IPS-20b (cell line): ENCODE measurements around the gene SELENOO.
"Not testable (repeated sequence)": the region's sequence is repeated elsewhere in the genome, so short reads cannot be mapped to it uniquely, and the experiment has no call there.

Experiments used
- H3K27ac ChIP-seq: one replicate; pipeline ENCODE4 v1.5.1; 2013; ENCODE audit warnings: low read length
- H3K27me3 ChIP-seq: 2 replicates; pipeline ENCODE4 v1.6.1; 2013; ENCODE audit warnings: mild to moderate bottlenecking, low read length, inconsistent platforms; ENCODE audit not compliant: insufficient read depth
- H3K36me3 ChIP-seq: 2 replicates; pipeline ENCODE4 v1.6.1; 2013; ENCODE audit warnings: low read depth, mild to moderate bottlenecking, inconsistent platforms, low read length, moderate library complexity; ENCODE audit not compliant: insufficient read depth
- H3K4me1 ChIP-seq: 2 replicates; pipeline ENCODE4 v1.6.1; 2013; ENCODE audit warnings: mild to moderate bottlenecking, control low read depth, inconsistent platforms, low read length, moderate library complexity; ENCODE audit not compliant: insufficient read depth
- H3K4me3 ChIP-seq: 2 replicates; pipeline ENCODE4 v1.5.1; 2013; ENCODE audit warnings: mild to moderate bottlenecking, low read length, inconsistent platforms
- H3K9ac ChIP-seq: 2 replicates; pipeline ENCODE4 v1.6.1; 2013; ENCODE audit warnings: low read depth, mild to moderate bottlenecking, inconsistent platforms, low read length, moderate library complexity
- H3K9me3 ChIP-seq: 2 replicates; pipeline ENCODE4 v1.6.1; 2013; ENCODE audit warnings: mild to moderate bottlenecking, low read depth, low read length, inconsistent platforms; ENCODE audit not compliant: insufficient read depth

SELENOO gene

DNA sequence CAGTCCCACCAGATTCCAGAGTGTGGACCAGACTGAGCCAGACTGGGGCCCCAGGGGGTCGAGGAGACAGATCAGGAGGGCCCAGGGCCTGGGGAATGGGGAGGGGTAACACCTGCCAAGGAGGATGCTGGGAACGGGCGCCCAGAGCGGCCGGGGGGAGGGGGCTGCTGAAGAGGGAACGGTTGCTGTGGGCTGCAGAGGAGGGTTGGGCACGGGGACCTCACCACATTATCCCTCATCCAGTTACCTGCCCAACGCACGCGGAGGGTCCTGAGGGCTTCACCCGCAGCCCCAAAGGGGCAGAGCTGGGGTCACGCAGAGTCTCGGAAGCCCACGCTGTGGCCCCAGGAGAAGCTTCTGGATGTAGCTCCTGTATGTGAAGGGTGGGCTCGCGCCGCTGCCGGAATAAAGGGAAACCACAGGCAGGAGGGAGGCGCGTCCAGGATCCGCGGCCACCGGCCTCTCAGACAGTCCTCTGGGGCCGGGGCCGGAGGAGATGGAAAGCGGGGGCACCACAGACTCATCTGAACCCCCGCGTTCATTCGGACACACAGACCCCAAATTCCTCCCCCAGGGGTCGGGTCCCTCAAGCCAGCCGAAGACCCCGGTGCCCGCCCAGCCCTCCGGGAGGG is 866 bp upstream of the SELENOO start:
- peak overlapping the region; percentile 75 for H3K4me3 ChIP-seq
- H3K9ac ChIP-seq, result peak overlapping the region; percentile 48; the same call in 1 of the 2 replicates
- no peaks in the 10 kb centered on the region for H3K9me3 ChIP-seq
- H3K27me3 ChIP-seq, result peaks cover 7% of the 10 kb centered on the region; the same call in 1 of the 2 replicates
- no peaks in the 10 kb centered on the region for H3K4me1 ChIP-seq
- no peak overlapping the region for H3K27ac ChIP-seq
- H3K36me3 ChIP-seq, result peaks cover 18% of the 10 kb centered on the region

DNA sequence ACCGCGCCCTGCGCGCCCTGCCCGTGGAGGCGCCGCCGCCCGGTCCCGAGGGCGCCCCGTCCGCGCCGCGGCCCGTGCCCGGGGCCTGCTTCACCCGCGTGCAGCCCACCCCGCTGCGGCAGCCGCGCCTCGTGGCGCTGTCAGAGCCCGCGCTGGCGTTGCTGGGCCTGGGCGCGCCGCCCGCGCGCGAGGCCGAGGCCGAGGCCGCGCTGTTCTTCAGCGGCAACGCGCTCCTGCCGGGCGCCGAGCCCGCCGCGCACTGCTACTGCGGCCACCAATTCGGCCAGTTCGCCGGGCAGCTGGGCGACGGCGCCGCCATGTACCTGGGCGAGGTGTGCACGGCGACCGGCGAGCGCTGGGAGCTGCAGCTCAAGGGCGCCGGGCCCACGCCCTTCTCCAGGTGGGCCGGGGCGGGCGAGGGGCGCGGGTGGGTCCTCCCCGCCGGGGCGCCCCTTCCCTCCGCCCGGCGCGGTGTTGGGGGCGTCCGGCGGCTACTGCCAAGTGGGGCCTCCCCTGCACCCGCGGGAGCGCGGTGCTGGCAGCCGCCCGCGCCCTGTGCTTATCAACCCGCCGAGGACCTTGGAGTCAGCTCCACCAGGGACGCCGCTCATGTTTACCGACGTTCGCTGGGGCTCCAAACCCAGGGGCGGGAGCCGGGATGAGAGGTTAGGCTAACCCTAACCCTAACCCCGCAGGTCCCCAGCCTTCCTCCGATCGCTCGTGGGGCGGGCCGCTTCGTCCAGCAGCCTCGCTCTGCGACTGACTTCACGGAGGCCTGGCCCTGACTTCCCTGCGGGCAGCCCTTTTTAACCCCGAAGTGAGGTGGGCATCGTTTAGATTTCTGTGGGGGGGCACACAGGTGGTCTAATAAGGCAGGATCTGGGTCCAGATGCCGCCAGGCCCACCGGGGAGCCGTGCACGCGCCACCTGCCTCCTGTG is 649 bp downstream of the SELENOO start:
- peaks cover 7% of the 10 kb centered on the region; the same call in 1 of the 2 replicates for H3K27me3 ChIP-seq
- H3K9me3 ChIP-seq, result no peaks in the 10 kb centered on the region
- H3K9ac ChIP-seq, result peak overlapping the region; percentile 59; the same call in 1 of the 2 replicates
- H3K4me3 ChIP-seq, result peak overlapping the region; percentile 75
- H3K4me1 ChIP-seq, result no peaks in the 10 kb centered on the region
- H3K27ac ChIP-seq, result no peak overlapping the region
- peaks cover 23% of the 10 kb centered on the region for H3K36me3 ChIP-seq

DNA sequence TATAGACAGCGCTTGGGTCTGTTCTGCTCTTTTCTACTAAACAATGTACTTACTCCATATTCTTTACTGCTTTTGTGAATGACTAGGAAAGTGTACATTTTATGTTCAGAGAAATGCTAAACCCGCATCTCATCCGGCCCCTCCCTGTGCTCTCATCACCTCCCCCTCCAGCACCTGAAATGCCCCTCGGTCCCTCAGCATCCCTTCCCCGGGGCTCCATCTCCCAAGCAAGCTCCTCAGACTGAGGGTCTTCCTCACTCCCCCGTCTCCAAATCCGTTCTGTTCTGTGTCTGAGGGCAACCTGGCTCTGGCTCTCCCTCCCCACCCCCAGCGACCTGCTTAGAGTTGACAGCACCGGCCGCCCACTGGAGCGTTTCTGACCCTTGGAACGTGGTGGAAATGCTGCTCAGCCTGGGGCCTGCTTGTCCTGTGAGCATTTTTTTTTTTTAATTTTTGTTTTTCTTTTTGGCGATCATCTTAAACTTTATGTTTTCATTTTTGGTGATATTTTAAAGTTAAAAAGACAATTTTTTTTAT is 1.4 kb downstream of the SELENOO start:
- Histone ChIP-seq H3K27ac (no peak overlapping the region), H3K9me3 (no peaks in the 10 kb centered on the region), H3K27me3 (peaks cover 7% of the 10 kb centered on the region; the same call in 1 of the 2 replicates), H3K36me3 (peaks cover 23% of the 10 kb centered on the region), H3K4me1 (no peaks in the 10 kb centered on the region), H3K9ac (peak overlapping the region; percentile 59; the same call in 1 of the 2 replicates), H3K4me3 (peak overlapping the region; percentile 75; the same call in 1 of the 2 replicates)

DNA sequence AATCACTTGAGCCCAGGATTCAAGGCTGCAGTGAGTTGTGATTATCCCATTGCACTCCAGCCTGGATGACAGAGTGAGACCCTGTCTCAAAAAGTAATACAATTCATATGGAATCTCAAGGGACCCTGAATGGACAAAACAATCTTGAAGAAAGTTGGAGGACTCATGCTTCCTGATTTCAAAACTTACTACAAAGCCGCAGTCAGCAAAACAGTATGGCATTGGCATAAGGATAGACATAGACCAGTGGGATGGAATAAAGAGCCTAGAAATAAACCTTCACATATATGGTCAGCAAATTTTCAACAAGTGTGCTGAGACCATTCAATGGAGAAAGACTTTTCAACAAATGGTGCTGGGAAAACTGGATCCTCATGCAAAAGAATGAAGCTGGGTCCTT is 2.5 kb downstream of the SELENOO start:
- Histone ChIP-seq H3K36me3 (peaks cover 23% of the 10 kb centered on the region; the same call in 1 of the 2 replicates), H3K9ac (no peak overlapping the region), H3K27ac (no peak overlapping the region), H3K9me3 (no peaks in the 10 kb centered on the region), H3K4me3 (no peak overlapping the region), H3K4me1 (no peaks in the 10 kb centered on the region), H3K27me3 (peaks cover 7% of the 10 kb centered on the region; the same call in 1 of the 2 replicates)

DNA sequence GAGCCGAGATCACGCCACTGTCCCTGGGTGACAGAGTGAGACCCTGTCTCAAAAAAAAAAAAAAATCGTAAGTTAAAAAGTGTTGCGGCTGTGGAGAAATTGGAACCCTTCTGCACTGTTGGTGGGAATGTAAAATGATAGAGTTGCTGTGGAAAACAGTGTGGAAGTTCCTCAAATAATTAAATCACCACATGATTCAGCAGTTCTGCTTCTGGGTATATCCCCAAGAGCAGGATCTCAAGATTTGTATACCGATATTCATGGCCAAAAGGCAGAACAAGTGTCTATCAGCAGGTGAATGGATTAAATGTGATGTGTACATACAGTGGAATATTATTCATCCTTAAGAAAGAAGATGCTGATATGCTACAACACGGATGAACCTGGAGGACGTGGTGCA is 3.8 kb downstream of the SELENOO start:
- peaks cover 23% of the 10 kb centered on the region; the same call in 1 of the 2 replicates for H3K36me3 ChIP-seq
- H3K27ac ChIP-seq, result no peak overlapping the region
- H3K4me3 ChIP-seq, result no peak overlapping the region
- no peak overlapping the region for H3K9ac ChIP-seq
- H3K4me1 ChIP-seq, result no peaks in the 10 kb centered on the region
- peaks cover 7% of the 10 kb centered on the region; the same call in 1 of the 2 replicates for H3K27me3 ChIP-seq
- H3K9me3 ChIP-seq, result no peaks in the 10 kb centered on the region

DNA sequence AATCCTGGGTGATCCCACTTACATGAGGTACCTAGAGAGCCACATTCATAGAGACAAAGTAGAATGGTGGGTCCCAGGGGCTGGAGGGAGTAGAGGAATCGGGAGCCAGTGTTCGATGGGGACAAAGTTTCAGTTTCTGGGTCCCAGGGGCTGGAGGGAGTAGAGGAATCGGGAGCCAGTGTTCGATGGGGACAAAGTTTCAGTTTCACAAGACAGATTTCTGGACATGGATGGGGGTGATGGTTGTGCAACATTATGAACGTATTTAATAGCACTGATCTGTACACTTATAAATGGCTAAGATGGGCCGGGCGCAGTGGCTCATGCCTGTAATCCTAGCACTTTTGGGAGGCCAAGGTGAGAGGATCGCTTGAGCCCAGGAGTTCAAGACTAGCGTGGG is 4.2 kb downstream of the SELENOO start:
- H3K9me3 ChIP-seq, H3K9ac ChIP-seq, H3K4me3 ChIP-seq, H3K27ac ChIP-seq, H3K4me1 ChIP-seq, H3K27me3 ChIP-seq: not testable (repeated sequence)
- peaks cover 23% of the 10 kb centered on the region; the same call in 1 of the 2 replicates for H3K36me3 ChIP-seq

DNA sequence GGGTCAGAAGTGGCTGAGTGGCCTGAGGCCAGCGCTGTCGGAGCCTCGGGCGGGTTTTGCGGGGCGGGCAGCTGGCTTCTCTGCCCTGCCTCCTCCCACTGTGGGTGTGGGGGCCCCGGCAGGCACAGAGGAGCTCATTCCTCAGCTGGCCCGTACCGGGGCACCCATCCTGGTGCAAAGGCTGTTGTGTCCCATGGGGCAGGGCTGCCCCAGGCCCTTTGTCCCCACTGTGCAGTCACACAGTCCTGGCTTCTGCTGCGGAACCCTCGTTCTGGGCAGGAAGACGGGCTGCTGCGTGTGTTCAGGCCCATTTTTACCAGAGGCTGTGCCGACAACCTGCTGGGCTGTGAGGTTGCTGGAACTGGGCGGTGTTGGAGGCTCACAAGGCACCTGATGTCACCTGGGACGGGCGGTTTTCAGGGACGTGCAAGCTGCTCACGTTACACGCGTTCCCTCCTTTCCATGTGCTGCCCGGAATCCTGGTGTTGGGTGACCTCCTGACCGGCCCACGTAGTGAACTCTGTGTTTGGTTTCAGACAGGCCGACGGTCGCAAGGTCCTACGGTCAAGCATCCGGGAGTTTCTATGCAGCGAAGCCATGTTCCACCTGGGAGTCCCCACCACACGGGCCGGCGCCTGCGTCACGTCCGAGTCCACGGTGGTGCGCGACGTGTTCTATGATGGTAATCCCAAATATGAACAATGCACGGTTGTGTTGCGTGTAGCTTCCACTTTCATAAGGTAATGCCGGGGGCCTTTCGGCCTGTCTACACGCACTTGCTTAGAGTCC is 5.2 kb downstream of the SELENOO start:
- H3K27ac ChIP-seq, result no peak overlapping the region
- peaks cover 29% of the 10 kb centered on the region for H3K36me3 ChIP-seq
- H3K27me3 ChIP-seq, result peaks cover 7% of the 10 kb centered on the region; the same call in 1 of the 2 replicates
- H3K9me3 ChIP-seq, result no peaks in the 10 kb centered on the region
- H3K9ac ChIP-seq, result no peak overlapping the region
- H3K4me3 ChIP-seq, result no peak overlapping the region
- H3K4me1 ChIP-seq, result no peaks in the 10 kb centered on the region

DNA sequence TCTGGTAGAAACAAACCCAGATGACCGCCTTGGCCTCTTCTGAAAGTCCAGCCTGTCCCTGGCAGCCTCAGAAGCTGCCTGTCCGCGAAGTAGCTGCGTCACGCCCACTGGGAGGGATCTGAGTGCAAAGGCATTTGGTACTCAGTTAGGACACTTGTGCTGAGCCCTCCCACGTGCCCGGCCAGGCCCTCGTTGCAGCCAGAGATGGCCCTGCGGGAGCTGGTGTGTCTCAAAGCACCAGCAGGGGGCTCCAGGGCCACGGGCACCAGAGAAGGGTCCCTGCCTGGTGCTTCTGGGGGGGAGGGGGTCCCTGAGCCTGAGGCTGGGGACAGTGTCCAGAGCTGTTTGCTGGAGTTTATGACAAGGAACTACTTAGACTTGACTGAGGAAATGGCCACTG is 5.8 kb downstream of the SELENOO start:
- Histone ChIP-seq H3K9me3 (no peaks in the 10 kb centered on the region), H3K27me3 (peaks cover 6% of the 10 kb centered on the region; the same call in 1 of the 2 replicates), H3K9ac (no peak overlapping the region), H3K36me3 (peaks cover 35% of the 10 kb centered on the region), H3K27ac (no peak overlapping the region), H3K4me3 (no peak overlapping the region), H3K4me1 (no peaks in the 10 kb centered on the region)

DNA sequence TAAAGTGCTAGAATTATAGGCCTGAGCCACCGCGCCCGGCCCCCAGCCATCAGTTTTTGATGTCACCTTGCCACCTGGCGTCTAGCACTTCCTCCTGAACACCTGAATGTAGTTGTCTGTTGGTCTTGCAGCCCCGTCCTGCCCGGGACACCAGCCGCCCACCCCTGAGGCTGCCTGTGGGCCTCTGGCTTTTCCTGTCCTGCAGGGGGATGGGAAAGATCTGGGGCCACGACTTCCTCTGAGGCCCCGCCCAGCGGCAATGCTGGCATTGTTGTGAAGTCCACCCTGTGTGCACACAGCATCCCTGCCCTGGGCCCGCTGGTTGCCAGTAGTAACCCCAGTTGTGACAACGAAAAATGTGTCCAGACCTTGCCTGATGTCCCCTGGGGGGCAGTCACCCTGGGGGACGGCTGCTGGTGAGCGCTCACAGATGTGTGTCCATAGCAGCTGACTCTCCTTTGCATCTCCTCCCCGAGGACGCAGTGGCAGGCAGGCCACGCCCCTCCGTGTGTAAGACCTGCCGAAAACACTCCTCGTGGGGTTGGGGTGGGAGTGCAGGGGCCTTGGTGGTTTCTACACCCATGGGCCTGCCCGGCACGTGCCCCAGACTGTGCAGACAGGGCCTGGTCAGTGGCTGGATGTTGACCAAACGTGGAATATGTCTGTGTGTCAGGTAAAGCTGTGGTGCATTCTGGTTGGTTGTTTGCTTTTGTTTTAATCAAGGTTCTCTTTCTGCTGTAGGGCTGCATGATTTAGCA is 6.8 kb downstream of the SELENOO start:
- Histone ChIP-seq H3K9ac (no peak overlapping the region), H3K4me1 (no peaks in the 10 kb centered on the region), H3K36me3 (peaks cover 43% of the 10 kb centered on the region), H3K27ac (no peak overlapping the region), H3K9me3 (peaks cover 6% of the 10 kb centered on the region; the same call in 1 of the 2 replicates), H3K4me3 (no peak overlapping the region), H3K27me3 (no peaks in the 10 kb centered on the region)

DNA sequence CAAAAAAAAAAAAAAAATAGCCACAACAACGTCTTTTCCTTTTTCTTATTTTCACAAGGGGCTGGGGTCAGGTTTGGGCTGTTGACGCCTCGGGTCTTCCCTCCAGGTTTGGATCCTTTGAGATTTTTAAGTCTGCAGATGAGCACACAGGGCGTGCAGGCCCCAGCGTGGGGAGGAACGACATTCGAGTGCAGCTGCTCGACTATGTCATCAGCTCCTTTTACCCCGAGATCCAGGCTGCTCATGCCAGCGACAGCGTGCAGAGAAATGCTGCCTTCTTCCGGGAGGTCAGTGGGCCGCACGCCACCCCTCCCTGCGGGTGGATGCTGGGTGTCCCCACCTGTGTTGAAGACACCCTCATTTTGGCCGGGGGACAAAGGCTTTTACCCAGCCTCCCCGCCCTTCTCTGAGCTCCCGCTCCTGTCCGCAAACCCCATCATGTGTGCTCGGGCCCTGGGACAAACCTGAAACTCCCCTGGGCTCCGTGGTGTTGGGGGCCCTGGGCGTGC is 7.7 kb downstream of the SELENOO start:
- Histone ChIP-seq H3K36me3 (peaks cover 44% of the 10 kb centered on the region), H3K4me3 (no peak overlapping the region), H3K27me3 (no peaks in the 10 kb centered on the region), H3K9ac (no peak overlapping the region), H3K9me3 (peaks cover 6% of the 10 kb centered on the region; the same call in 1 of the 2 replicates), H3K4me1 (no peaks in the 10 kb centered on the region), H3K27ac (no peak overlapping the region)
